BE2C (cell line): ENCODE results near the gene WEE1.
A peak's percentile ranks its signal among the peaks of the same experiment; 100 is the strongest.

ENCODE experiments used
- DNase-seq: peaks from one replicate; pipeline ENCODE4 v3.0.0-alpha.2; 2020
- H3K27me3 ChIP-seq: fragments of 250-450 bp; sonication (Bioruptor Pico); 2 replicates; pipeline ENCODE4 v1.5.1; 2020; ENCODE audit warnings: mild to moderate bottlenecking
- H3K36me3 ChIP-seq: fragments of 250-450 bp; sonication (Bioruptor Pico); 2 replicates; pipeline ENCODE4 v1.5.1; 2020; ENCODE audit warnings: mild to moderate bottlenecking
- H3K4me1 ChIP-seq: fragments of 250-450 bp; sonication (Bioruptor Pico); 2 replicates; pipeline ENCODE4 v1.5.1; 2020
- H3K4me3 ChIP-seq: 2 replicates; pipeline ENCODE4 v1.5.1; 2011; ENCODE audit warnings: low read depth, low read length
- H3K9me3 ChIP-seq: fragments of 250-450 bp; sonication (Bioruptor Pico); 2 replicates; pipeline ENCODE4 v1.5.1; 2020
- CTCF ChIP-seq: IDR thresholded peaks from 2 replicates; pipeline ENCODE4 v1.5.1; 2012; ENCODE audit warnings: mild to moderate bottlenecking, low read depth, low read length

WEE1 gene

GRCh38 chr11:9606809-9607510, 33.5 kb downstream of the WEE1 start:
- Histone ChIP-seq H3K36me3 (no peaks in the 10 kb centered on the region), H3K4me1 (no peaks in the 10 kb centered on the region), H3K9me3 (no peaks in the 10 kb centered on the region), H3K4me3 (no peak overlapping the region), H3K27me3 (no peaks in the 10 kb centered on the region)
- TF ChIP-seq CTCF = no peak; the same call in 1 of the 2 replicates
- no peak for DNase-seq

DNA sequence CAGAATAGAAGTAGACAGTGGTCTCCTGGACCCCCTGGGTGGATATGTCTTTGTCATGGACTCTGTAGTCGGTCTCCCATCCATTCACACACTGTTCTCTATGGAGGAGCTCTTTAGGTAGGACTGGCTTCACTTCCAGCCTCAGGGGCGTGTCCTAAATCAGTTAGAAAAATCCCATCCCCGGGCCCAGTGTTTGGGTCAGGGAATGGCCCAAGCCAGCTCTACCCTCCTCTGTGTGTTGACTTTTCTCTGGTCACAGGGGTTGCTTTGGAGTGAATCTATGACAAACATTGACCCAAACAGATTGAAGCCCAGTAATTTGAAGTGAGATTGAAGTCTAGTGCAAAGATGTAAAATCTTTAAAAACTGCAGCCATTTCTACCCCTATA, 34.0 kb downstream of the WEE1 start:
- Histone ChIP-seq H3K9me3 (no peaks in the 10 kb centered on the region), H3K4me3 (no peak overlapping the region), H3K27me3 (no peaks in the 10 kb centered on the region), H3K4me1 (no peaks in the 10 kb centered on the region), H3K36me3 (no peaks in the 10 kb centered on the region)
- TF ChIP-seq CTCF = no peak
- DNase-seq = no peak

- Histone ChIP-seq H3K4me3 (no peak overlapping the region), H3K36me3 (no peaks in the 10 kb centered on the region), H3K4me1 (no peaks in the 10 kb centered on the region), H3K9me3 (no peaks in the 10 kb centered on the region), H3K27me3 (no peaks in the 10 kb centered on the region)
- DNase-seq = no peak
- TF ChIP-seq CTCF = no peak
Measured at GRCh38 chr11:9609002-9609759, 35.7 kb downstream of the WEE1 start.

GRCh38 chr11:9609841-9610240, 36.4 kb downstream of the WEE1 start:
- H3K27me3 ChIP-seq = no peaks in the 10 kb centered on the region
- no peak for DNase-seq
- no peak overlapping the region for H3K4me3 ChIP-seq
- no peaks in the 10 kb centered on the region for H3K36me3 ChIP-seq
- TF ChIP-seq CTCF = no peak
- H3K9me3 ChIP-seq = no peaks in the 10 kb centered on the region
- H3K4me1 ChIP-seq = no peaks in the 10 kb centered on the region

DNA sequence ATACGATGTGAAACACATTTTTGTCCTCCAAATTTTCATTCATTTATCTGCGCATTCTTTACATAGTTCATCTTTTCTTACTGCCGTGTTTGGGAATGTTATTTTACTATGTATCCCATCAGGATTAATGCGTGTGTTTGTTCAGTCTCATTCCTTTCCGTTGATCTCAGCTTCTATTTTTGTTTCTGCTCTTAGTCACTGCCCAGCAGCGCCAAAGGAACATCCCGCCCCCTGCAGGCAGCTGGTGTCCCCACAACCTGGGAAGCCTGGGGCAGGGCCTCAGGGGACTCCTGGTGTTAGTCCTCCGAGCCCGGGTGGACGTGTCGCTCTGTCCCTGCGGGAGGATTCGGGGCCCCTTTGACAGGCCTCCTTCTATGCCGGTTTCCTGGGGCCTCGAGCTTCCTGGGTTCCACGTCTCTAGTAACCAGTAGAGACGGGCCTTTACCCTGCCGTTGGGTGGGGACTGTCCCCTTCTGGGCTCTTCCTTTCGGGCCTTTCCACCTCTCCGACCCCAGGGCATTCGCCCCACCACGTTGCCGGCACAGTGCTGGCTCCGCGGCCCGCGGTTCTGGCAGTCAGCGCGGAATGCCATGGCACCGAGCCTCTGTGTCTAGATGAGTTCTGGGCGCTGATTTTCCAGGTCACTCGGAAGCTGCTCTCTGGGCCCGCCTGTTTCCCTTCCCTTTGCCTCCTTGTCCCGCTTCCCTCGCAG, 39.8 kb downstream of the WEE1 start:
- no peaks in the 10 kb centered on the region for H3K9me3 ChIP-seq
- peak overlapping the region; percentile 70 for H3K4me3 ChIP-seq
- H3K4me1 ChIP-seq = no peaks in the 10 kb centered on the region
- H3K36me3 ChIP-seq = no peaks in the 10 kb centered on the region
- TF ChIP-seq CTCF = peak; percentile 78
- no peaks in the 10 kb centered on the region for H3K27me3 ChIP-seq
- peak; percentile 88 for DNase-seq
